ENCODE results near the gene ENDOV. TPM values are rescaled to one million over a fixed set of nuclear protein-coding genes. Genes with fewer than 3 reads are reported as not detected.
A peak's percentile ranks its signal among the peaks of the same experiment; 100 is the strongest.

The ENDOV gene
- total and polyA plus RNA-seq, 2 of the 13 experiments (the other 11 are each of a cell fraction or from before 2014, with no cell fraction given), result 15.1 to 17.1 TPM

DNA sequence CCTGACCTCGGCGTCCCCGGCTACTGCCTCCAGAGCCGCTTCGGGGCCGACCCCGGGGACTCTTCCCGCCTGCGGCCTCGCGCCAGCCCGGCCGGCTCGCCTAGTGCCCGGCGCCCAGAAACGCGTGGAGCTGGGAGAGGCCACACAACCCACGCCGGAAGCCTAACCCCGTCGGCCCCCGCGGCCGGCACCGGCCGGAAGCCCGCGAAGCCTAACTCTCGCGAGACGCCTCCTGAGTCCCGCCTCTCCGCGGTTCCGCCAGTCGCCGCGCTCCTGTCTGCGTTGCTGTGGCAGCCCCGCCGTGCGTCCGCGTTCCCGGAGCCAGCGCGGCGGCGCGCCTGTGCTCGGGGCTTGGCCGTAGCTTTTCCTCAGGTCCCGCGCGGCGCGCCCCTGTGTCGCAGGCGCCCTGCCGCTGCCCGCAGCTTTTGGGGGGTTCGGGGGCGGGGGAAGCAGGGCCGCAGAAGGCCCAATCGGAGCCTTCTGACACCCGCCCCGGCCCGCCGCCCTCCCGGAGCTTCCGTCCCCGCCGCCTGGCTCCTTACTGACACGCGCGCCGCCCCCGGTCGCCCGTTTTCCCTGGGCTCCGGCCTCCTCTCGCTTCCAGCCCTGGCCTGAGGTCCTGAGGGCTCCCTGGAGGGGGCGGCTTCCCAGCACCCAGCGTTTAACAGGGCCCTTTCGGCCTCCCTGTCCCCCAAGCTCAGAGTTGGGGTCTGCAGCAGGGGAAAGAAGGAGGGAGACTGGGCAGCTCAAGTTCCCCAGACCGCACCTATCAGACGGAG, 39.8 kb downstream of the ENDOV start (continued):
- TF ChIP-seq CEBPG (CRISPR knock-in tag; IDR thresholded peaks at IDR 0.05) (no peak; the same call in 1 of the 2 replicates), RORA (CRISPR knock-in tag; IDR thresholded peaks at IDR 0.05) (no peak), ATRX (CRISPR knock-in tag; IDR thresholded peaks at IDR 0.05; ENCODE audit: borderline replicate concordance) (no peak), CHD2 (IDR thresholded peaks at IDR 0.05; ENCODE audit: low read depth, low read length) (peak; percentile 99), PHF5A (CRISPR knock-in tag; IDR thresholded peaks at IDR 0.05; ENCODE audit: low read depth, unreplicated experiment) (peak; percentile 87), ZNF136 (CRISPR knock-in tag; IDR thresholded peaks at IDR 0.05; ENCODE audit: low read depth) (0 out of 2 replicates have a peak, but pooled peaks have one; percentile 13), CAMTA2 (CRISPR knock-in tag; IDR thresholded peaks at IDR 0.05; ENCODE audit: borderline replicate concordance) (no peak; the same call in 1 of the 2 replicates), ZNF124 (CRISPR knock-in tag; IDR thresholded peaks at IDR 0.05) (peak; percentile 79), RNF2 (conservative IDR thresholded peaks at IDR 0.05; ENCODE audit: low read depth) (peak; percentile 99), FOXK2 (IDR thresholded peaks at IDR 0.05) (no peak), ZNF839 (CRISPR knock-in tag; IDR thresholded peaks at IDR 0.05; ENCODE audit: borderline replicate concordance) (peak; percentile 89; the same call in 1 of the 2 replicates), ZNF550 (CRISPR knock-in tag; IDR thresholded peaks at IDR 0.05; ENCODE audit: borderline replicate concordance) (peak; percentile 25; the same call in 1 of the 2 replicates), ARID2 (CRISPR knock-in tag; IDR thresholded peaks at IDR 0.05; ENCODE audit: borderline replicate concordance) (peak; percentile 86), BORCS8-MEF2B (CRISPR knock-in tag; IDR thresholded peaks at IDR 0.05) (peak; percentile 94)
- TF ChIP-seq, protein P1, sequence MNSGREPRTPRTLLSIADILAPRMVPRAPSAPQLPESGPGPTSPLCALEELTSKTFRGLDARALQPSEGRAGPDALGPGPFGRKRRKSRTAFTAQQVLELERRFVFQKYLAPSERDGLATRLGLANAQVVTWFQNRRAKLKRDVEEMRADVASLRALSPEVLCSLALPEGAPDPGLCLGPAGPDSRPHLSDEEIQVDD (CRISPR knock-in tag; IDR thresholded peaks at IDR 0.05; ENCODE audit: borderline replicate concordance), result peak; percentile 99
- TF ChIP-seq, protein P2, sequence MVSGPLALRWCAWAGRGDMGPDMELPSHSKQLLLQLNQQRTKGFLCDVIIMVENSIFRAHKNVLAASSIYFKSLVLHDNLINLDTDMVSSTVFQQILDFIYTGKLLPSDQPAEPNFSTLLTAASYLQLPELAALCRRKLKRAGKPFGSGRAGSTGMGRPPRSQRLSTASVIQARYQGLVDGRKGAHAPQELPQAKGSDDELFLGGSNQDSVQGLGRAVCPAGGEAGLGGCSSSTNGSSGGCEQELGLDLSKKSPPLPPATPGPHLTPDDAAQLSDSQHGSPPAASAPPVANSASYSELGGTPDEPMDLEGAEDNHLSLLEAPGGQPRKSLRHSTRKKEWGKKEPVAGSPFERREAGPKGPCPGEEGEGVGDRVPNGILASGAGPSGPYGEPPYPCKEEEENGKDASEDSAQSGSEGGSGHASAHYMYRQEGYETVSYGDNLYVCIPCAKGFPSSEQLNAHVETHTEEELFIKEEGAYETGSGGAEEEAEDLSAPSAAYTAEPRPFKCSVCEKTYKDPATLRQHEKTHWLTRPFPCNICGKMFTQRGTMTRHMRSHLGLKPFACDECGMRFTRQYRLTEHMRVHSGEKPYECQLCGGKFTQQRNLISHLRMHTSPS (CRISPR knock-in tag; IDR thresholded peaks at IDR 0.05; ENCODE audit: low read depth), result no peak
- TF ChIP-seq, protein P3, sequence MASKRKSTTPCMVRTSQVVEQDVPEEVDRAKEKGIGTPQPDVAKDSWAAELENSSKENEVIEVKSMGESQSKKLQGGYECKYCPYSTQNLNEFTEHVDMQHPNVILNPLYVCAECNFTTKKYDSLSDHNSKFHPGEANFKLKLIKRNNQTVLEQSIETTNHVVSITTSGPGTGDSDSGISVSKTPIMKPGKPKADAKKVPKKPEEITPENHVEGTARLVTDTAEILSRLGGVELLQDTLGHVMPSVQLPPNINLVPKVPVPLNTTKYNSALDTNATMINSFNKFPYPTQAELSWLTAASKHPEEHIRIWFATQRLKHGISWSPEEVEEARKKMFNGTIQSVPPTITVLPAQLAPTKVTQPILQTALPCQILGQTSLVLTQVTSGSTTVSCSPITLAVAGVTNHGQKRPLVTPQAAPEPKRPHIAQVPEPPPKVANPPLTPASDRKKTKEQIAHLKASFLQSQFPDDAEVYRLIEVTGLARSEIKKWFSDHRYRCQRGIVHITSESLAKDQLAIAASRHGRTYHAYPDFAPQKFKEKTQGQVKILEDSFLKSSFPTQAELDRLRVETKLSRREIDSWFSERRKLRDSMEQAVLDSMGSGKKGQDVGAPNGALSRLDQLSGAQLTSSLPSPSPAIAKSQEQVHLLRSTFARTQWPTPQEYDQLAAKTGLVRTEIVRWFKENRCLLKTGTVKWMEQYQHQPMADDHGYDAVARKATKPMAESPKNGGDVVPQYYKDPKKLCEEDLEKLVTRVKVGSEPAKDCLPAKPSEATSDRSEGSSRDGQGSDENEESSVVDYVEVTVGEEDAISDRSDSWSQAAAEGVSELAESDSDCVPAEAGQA (IDR thresholded peaks at IDR 0.05; ENCODE audit: low read depth), result no peak; the same call in 1 of the 2 replicates
- TF ChIP-seq, protein P3 (CRISPR knock-in tag; IDR thresholded peaks at IDR 0.05; ENCODE audit: borderline replicate concordance), result peak; percentile 78; the same call in 1 of the 2 replicates
- TF ChIP-seq, protein P4, sequence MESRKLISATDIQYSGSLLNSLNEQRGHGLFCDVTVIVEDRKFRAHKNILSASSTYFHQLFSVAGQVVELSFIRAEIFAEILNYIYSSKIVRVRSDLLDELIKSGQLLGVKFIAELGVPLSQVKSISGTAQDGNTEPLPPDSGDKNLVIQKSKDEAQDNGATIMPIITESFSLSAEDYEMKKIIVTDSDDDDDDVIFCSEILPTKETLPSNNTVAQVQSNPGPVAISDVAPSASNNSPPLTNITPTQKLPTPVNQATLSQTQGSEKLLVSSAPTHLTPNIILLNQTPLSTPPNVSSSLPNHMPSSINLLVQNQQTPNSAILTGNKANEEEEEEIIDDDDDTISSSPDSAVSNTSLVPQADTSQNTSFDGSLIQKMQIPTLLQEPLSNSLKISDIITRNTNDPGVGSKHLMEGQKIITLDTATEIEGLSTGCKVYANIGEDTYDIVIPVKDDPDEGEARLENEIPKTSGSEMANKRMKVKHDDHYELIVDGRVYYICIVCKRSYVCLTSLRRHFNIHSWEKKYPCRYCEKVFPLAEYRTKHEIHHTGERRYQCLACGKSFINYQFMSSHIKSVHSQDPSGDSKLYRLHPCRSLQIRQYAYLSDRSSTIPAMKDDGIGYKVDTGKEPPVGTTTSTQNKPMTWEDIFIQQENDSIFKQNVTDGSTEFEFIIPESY (CRISPR knock-in tag; IDR thresholded peaks at IDR 0.05), result 0 out of 2 replicates have a peak, but pooled peaks have one; percentile 19
